ENCODE measurements around the gene SLC7A5.
"Not testable (repeated sequence)": the region's sequence is repeated elsewhere in the genome, so short reads cannot be mapped to it uniquely, and the experiment has no call there.

DNA sequence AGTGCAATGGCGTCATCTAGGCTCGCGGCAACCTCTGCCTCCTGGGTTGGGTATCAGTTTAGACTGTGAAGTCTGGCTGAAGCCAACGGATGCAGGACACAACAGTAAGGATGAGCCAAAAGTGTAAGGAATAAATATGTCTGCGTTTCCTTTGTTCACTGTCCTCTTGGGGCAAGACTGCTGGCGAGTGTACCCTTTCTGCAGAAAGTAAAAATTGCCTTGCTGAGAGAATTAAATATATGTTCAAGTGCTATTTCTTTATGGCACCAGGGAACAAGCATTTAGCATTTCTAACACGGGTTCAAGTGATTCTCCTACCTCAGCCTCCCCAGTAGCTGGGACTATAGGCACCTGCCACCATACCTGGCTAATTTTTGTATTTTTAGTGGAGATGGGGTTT lies 51.9 kb downstream of the SLC7A5 start:
- not testable (repeated sequence) for TF ChIP-seq CTCF (IDR thresholded peaks at IDR 0.05; ENCODE audit: low read length); EZH2 (optimal IDR thresholded peaks at IDR 0.05; ENCODE audit: low read depth, low read length); EZH2phosphoT487 (IDR thresholded peaks at IDR 0.05; ENCODE audit: low read length)

All from MM.1S (cell line).